ENCODE data around the gene DLG5. TPM values are rescaled to one million over a fixed set of nuclear protein-coding genes. Genes with fewer than 3 reads are reported as not detected.

DLG5 gene
- total RNA-seq, 4 donors from 2014 or later, result 40.6 to 134 (median 61.5) TPM

GRCh38 chr10:77960829-77961329, 34.3 kb upstream of the DLG5 start:
- TF ChIP-seq POLR2A (IDR thresholded peaks at IDR 0.05), result no peak
- no peak for TF ChIP-seq CTCF (IDR thresholded peaks at IDR 0.05)
- Histone ChIP-seq H3K9me3 (no peaks in the 10 kb centered on the region), H3K4me3 (no peak overlapping the region), H3K4me1 (no peaks in the 10 kb centered on the region), H3K27me3 (no peaks in the 10 kb centered on the region), H3K27ac (no peak overlapping the region), H3K36me3 (no peaks in the 10 kb centered on the region)
- DNase-seq, result no peak

GRCh38 chr10:77959887-77960455, 33.4 kb upstream of the DLG5 start:
- no peak for TF ChIP-seq CTCF (IDR thresholded peaks at IDR 0.05)
- TF ChIP-seq POLR2A (IDR thresholded peaks at IDR 0.05), result no peak
- no peak for DNase-seq
- no peak overlapping the region for H3K4me3 ChIP-seq
- H3K36me3 ChIP-seq, result no peaks in the 10 kb centered on the region
- no peaks in the 10 kb centered on the region for H3K9me3 ChIP-seq
- no peaks in the 10 kb centered on the region for H3K4me1 ChIP-seq
- no peaks in the 10 kb centered on the region for H3K27me3 ChIP-seq
- no peak overlapping the region for H3K27ac ChIP-seq

GRCh38 chr10:77959384-77959783, 32.8 kb upstream of the DLG5 start:
- Histone ChIP-seq H3K4me3 (no peak overlapping the region), H3K4me1 (no peaks in the 10 kb centered on the region), H3K9me3 (no peaks in the 10 kb centered on the region), H3K27ac (no peak overlapping the region), H3K36me3 (no peaks in the 10 kb centered on the region), H3K27me3 (no peaks in the 10 kb centered on the region)
- no peak for TF ChIP-seq POLR2A (IDR thresholded peaks at IDR 0.05)
- TF ChIP-seq CTCF (IDR thresholded peaks at IDR 0.05), result no peak
- no peak for DNase-seq

- H3K4me3 ChIP-seq, result no peak overlapping the region
- no peak overlapping the region for H3K27ac ChIP-seq
- H3K4me1 ChIP-seq, result no peaks in the 10 kb centered on the region
- TF ChIP-seq POLR2A (IDR thresholded peaks at IDR 0.05) (no peak), CTCF (IDR thresholded peaks at IDR 0.05) (no peak)
- no peaks in the 10 kb centered on the region for H3K27me3 ChIP-seq
- no peak for DNase-seq
- H3K36me3 ChIP-seq, result no peaks in the 10 kb centered on the region
- peaks cover 0 to 10% (median 3%) of the 10 kb centered on the region in 4 donors for H3K9me3 ChIP-seq
Observed at GRCh38 chr10:77955136-77955535, 28.6 kb upstream of the DLG5 start.

- Histone ChIP-seq H3K27me3 (no peaks in the 10 kb centered on the region), H3K36me3 (no peaks in the 10 kb centered on the region), H3K27ac (no peak overlapping the region), H3K4me3 (no peak overlapping the region), H3K9me3 (peaks cover 0 to 10% (median 3%) of the 10 kb centered on the region in 4 donors), H3K4me1 (no peaks in the 10 kb centered on the region)
- no peak for DNase-seq
- TF ChIP-seq CTCF (IDR thresholded peaks at IDR 0.05), result no peak
- TF ChIP-seq POLR2A (IDR thresholded peaks at IDR 0.05), result no peak
Observed at GRCh38 chr10:77949167-77949566, 22.6 kb upstream of the DLG5 start.

Measured in Peyer's patch (tissue), 4 donors.